Measurements from ENCODE around the gene TTLL7. TPM values are rescaled to one million over a fixed set of nuclear protein-coding genes. Genes with fewer than 3 reads are reported as not detected.

Gene TTLL7
- total RNA-seq, 1 experiment from 2014 or later: 20.4 TPM

DNA sequence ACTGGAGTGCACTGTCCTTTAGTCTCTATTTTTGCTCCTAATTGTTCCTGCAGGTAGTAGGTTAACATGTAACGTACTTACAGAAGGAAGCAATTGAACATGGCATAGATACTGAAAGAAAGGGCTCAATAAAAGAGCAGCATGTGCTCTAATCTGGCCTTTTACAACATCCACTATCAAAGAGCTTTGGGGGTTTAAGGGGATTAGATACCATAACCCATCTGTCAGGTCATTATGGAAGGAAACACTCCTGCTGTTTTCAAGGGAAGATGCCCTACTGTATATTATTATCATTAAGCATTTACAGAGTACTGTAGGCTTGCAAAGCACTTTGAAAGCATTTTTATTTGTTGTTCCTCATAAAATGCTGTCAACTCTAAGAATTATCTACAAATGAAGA, 152.8 kb downstream of the TTLL7 start:
- in situ Hi-C loops (cut with HindIII; ENCODE audit: low pct_unique_long_range_greater_than_20kb, low sequenced_read_pairs): no loop called here
- DNase-seq (ENCODE audit: low read depth): no peak

DNA sequence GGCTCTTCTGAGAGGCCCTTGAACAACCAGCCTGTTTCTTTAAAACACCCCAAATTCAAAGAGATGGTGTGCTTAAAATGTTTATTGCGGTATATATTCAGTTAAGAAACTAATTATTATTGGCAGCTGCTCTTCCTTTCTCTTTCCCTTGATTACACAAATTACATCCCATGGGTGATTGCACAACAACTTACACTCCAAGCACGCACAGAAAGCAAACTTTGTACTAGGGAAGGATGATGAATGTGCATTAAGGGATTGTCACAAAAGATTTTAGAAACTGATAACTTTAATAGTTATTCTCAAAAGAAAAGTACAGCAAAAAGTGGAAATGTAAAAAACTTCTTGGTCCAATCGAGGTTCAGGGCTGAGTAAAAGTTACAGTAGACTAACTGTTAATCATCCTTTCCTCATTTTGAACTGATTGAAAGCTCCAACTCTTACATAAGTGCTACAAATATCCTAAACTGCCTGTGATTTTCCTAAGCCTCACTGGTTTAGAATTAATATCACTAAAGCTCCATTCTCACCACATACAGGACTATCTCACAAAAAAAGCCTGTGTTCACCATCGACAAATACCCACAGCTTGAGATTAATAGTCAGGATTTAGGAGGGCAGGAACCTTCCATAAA, 153.4 kb downstream of the TTLL7 start:
- in situ Hi-C loops (cut with HindIII; ENCODE audit: low pct_unique_long_range_greater_than_20kb, low sequenced_read_pairs): no loop called here
- no peak for DNase-seq (ENCODE audit: low read depth)

DNA sequence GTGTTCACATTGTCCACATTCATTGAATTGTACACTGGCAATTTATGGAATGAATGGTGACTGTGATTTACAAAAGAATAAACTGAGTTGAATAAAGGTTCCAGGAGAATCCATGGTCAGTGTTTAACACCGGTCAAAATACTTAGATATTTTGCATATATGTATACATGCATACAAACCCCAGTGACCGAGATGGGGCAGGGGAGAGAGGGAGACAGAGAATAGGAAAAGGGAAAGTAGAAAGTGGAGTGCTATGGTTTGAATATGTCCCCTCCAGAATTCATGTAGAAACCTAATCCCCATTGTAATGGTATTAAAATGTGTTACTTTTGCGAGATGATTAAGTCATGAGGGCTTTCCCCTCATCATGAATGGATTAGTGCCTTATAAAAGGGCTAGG, 154.4 kb downstream of the TTLL7 start:
- DNase-seq (ENCODE audit: low read depth): no peak
- in situ Hi-C loops (cut with HindIII; ENCODE audit: low pct_unique_long_range_greater_than_20kb, low sequenced_read_pairs): no loop called here

GRCh38 chr1:83839566-83840173, 159.3 kb downstream of the TTLL7 start:
- no peak for DNase-seq (ENCODE audit: low read depth)
- in situ Hi-C loops (cut with HindIII; ENCODE audit: low pct_unique_long_range_greater_than_20kb, low sequenced_read_pairs): no loop called here

GRCh38 chr1:83838573-83838972, 160.4 kb downstream of the TTLL7 start:
- no peak for DNase-seq (ENCODE audit: low read depth)
- in situ Hi-C loops (cut with HindIII; ENCODE audit: low pct_unique_long_range_greater_than_20kb, low sequenced_read_pairs): no loop called here

GRCh38 chr1:83836543-83836942, 162.4 kb downstream of the TTLL7 start:
- in situ Hi-C loops (cut with HindIII; ENCODE audit: low pct_unique_long_range_greater_than_20kb, low sequenced_read_pairs): no loop called here
- DNase-seq (ENCODE audit: low read depth): no peak

- in situ Hi-C loops (cut with HindIII; ENCODE audit: low pct_unique_long_range_greater_than_20kb, low sequenced_read_pairs): no loop called here
- DNase-seq (ENCODE audit: low read depth): no peak
These were observed 164.2 kb downstream of the TTLL7 start for GRCh38 chr1:83834621-83835264.

GRCh38 chr1:83832194-83832593, 166.7 kb downstream of the TTLL7 start:
- DNase-seq (ENCODE audit: low read depth): no peak
- in situ Hi-C loops (cut with HindIII; ENCODE audit: low pct_unique_long_range_greater_than_20kb, low sequenced_read_pairs): no loop called here

GRCh38 chr1:83829106-83829505, 169.8 kb downstream of the TTLL7 start:
- in situ Hi-C loops (cut with HindIII; ENCODE audit: low pct_unique_long_range_greater_than_20kb, low sequenced_read_pairs): no loop called here
- no peak for DNase-seq (ENCODE audit: low read depth)

DNA sequence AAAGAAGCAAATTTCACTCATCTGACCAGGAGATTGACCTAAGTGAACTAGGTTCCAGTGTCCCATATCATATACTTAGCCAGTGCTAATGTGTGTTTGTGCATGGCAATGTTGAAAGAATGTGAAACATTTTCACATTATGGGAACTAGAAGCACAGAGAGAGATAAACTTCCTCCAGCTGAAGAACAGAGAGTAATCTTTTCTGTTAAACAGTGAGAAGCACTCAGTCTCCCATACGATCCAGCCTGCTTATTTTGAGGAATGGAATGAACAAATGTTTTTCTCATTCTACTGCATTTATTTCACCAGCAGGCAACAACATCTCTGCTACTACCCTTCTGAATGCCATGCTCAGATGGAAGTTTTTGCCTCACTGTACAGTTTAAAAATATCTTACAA, 170.5 kb downstream of the TTLL7 start:
- in situ Hi-C loops (cut with HindIII; ENCODE audit: low pct_unique_long_range_greater_than_20kb, low sequenced_read_pairs): no loop called here
- no peak for DNase-seq (ENCODE audit: low read depth)

DNA sequence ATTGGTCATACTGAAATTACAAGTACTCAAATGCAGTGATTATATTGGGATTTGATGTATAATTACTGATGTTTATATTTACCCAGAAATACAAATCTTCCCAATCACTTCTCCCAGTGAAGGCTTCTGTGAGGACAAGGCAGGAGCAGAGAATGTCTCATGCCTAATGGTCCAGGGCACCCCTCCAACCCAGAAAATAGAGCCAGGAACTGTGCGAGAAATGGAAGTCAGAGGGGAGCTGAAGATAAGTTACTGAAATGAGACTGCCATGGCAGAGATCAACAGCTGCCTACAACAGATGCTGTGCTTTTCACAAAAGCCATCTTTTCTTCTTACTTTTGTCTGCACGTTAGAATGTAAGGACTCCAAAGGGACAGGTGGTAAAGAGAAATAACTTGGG, 171.2 kb downstream of the TTLL7 start:
- DNase-seq (ENCODE audit: low read depth): no peak
- in situ Hi-C loops (cut with HindIII; ENCODE audit: low pct_unique_long_range_greater_than_20kb, low sequenced_read_pairs): no loop called here

GRCh38 chr1:83822208-83822607, 176.7 kb downstream of the TTLL7 start:
- in situ Hi-C loops (cut with HindIII; ENCODE audit: low pct_unique_long_range_greater_than_20kb, low sequenced_read_pairs): no loop called here
- DNase-seq (ENCODE audit: low read depth): peak; percentile 0

GRCh38 chr1:83819436-83819835, 179.5 kb downstream of the TTLL7 start:
- in situ Hi-C loops (cut with HindIII; ENCODE audit: low pct_unique_long_range_greater_than_20kb, low sequenced_read_pairs): no loop called here
- no peak for DNase-seq (ENCODE audit: low read depth)

DNA sequence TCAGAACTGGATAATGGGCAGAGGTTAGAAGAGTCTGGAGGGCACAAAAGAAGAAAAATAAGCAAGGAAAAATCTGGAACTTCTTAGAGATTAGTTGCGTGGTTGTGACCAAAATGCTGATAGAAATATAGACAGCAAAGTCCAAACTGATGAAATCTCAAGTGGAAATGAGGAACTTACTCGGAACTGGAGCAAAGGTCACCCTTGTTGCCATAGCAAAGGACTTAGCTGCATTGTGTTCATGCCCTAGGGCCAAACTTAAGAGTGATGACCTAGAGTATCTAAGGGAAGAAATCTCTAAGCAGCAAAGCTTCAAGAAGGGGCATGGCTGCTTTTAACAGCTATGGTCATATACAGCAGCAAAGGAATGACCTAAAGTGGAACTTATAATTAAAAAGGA, 180.0 kb downstream of the TTLL7 start:
- no peak for DNase-seq (ENCODE audit: low read depth)
- in situ Hi-C loops (cut with HindIII; ENCODE audit: low pct_unique_long_range_greater_than_20kb, low sequenced_read_pairs): no loop called here

GRCh38 chr1:83816836-83817235, 182.1 kb downstream of the TTLL7 start:
- in situ Hi-C loops (cut with HindIII; ENCODE audit: low pct_unique_long_range_greater_than_20kb, low sequenced_read_pairs): no loop called here
- no peak for DNase-seq (ENCODE audit: low read depth)

DNA sequence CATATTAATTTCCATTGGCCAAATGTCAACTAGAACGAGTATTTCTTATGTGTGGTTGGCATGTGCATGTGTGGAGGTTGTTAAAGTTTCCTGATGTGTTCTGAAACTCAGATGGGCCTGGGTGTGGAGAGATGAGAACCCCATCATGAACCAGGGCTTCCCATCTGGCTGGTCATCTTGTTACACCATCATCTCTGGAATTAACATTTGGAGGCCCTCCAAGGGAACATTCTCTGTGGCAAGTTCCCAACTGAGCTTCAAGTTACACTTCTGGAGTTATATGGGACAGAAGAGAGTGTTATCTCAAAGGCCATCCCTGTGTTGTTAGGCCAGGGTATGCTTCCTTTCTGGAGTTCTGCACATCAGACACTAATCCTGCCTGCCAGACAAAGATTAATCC, 183.6 kb downstream of the TTLL7 start:
- in situ Hi-C loops (cut with HindIII; ENCODE audit: low pct_unique_long_range_greater_than_20kb, low sequenced_read_pairs): no loop called here
- no peak for DNase-seq (ENCODE audit: low read depth)

Measured in Caki2 (cell line).